Measurements from ENCODE around the gene TMEM259. TPM values are rescaled to one million over a fixed set of nuclear protein-coding genes. Genes with fewer than 3 reads are reported as not detected.

TMEM259 gene
- total and polyA plus RNA-seq, 8 donors, result 74.2 to 154 (median 101) TPM

GRCh38 chr19:988081-988480 is 32.8 kb downstream of the TMEM259 start:
- H3K4me3 ChIP-seq, result no peak overlapping the region
- H3K27me3 ChIP-seq, result no peaks in the 10 kb centered on the region
- TF ChIP-seq CTCF (IDR thresholded peaks at IDR 0.05), result no peak
- no peak for ATAC-seq
- no peak for DNase-seq
- H3K4me1 ChIP-seq, result peaks cover 4 to 24% of the 10 kb centered on the region in 2 donors
- no peak overlapping the region for H3K27ac ChIP-seq
- H3K9me3 ChIP-seq, result no peaks in the 10 kb centered on the region
- H3K36me3 ChIP-seq, result peaks cover 0 to 60% of the 10 kb centered on the region in 2 donors
- intact Hi-C loops (cut with DNase I), result loop anchor here in 1 of 2 donors (10.0 kb wide), 1 partner anchor 213 kb away; no protein-coding TSS in a partner anchor

GRCh38 chr19:986083-986482 is 34.8 kb downstream of the TMEM259 start:
- Histone ChIP-seq H3K27me3 (no peaks in the 10 kb centered on the region), H3K36me3 (peaks cover 0 to 46% of the 10 kb centered on the region in 2 donors), H3K27ac (no peak overlapping the region), H3K9me3 (no peaks in the 10 kb centered on the region), H3K4me1 (peaks cover 7 to 34% of the 10 kb centered on the region in 2 donors), H3K4me3 (no peak overlapping the region)
- TF ChIP-seq CTCF (IDR thresholded peaks at IDR 0.05), result no peak
- intact Hi-C loops (cut with DNase I), result loop anchor here in 1 of 2 donors (10.0 kb wide), 1 partner anchor 211 kb away; no protein-coding TSS in a partner anchor
- ATAC-seq (no peak), DNase-seq (no peak)

- ATAC-seq, result peak; percentile 96
- intact Hi-C loops (cut with DNase I), result loop anchor here (5.0 to 10.0 kb wide), 2 partner anchors 62 to 210 kb away; no protein-coding TSS in a partner anchor
Measured at GRCh38 chr19:984165-984967, 36.6 kb downstream of the TMEM259 start, which contains the start of gene WDR18. Gene WDR18 (plus strand): TSS chr19:984345. CDS start chr19:984354, 9 bp downstream.

GRCh38 chr19:982567-983170 is 38.3 kb downstream of the TMEM259 start:
- Histone ChIP-seq H3K4me3 (peak overlapping the region; percentile 8 to 21), H3K27ac (no peak overlapping the region), H3K9me3 (no peaks in the 10 kb centered on the region), H3K27me3 (no peaks in the 10 kb centered on the region), H3K4me1 (peaks cover 7 to 39% of the 10 kb centered on the region in 2 donors), H3K36me3 (peaks cover 0 to 19% of the 10 kb centered on the region in 2 donors)
- TF ChIP-seq CTCF (IDR thresholded peaks at IDR 0.05), result peak; percentile 98
- peak; percentile 66 to 96 (median 79) for DNase-seq
- ATAC-seq, result peak; percentile 90
- intact Hi-C loops (cut with DNase I), result loop anchor here (2.0 to 10.0 kb wide), 3 partner anchors 56 to 208 kb away; partner anchors contain the start of gene ARID3A (in 1 of the 2)

More at GRCh38 chr19:984165-984967, 36.6 kb downstream of the TMEM259 start, which contains the start of gene WDR18:
- Histone ChIP-seq H3K36me3 (peaks cover 0 to 29% of the 10 kb centered on the region in 2 donors), H3K27me3 (no peaks in the 10 kb centered on the region), H3K27ac (peak within 1 kb of the TSS; percentile 70 to 77), H3K9me3 (no peaks in the 10 kb centered on the region), H3K4me1 (peaks cover 7 to 39% of the 10 kb centered on the region in 2 donors), H3K4me3 (peak within 1 kb of the TSS; percentile 77 to 91)
- peak; percentile 87 to 99 (median 94) for DNase-seq
- TF ChIP-seq CTCF (IDR thresholded peaks at IDR 0.05), result peak in 1 of 2 donors; percentile 56
